Measurements from ENCODE around the gene TSC22D1.
"Not testable (repeated sequence)": the region's sequence is repeated elsewhere in the genome, so short reads cannot be mapped to it uniquely, and the experiment has no call there.

The TSC22D1 gene

DNA sequence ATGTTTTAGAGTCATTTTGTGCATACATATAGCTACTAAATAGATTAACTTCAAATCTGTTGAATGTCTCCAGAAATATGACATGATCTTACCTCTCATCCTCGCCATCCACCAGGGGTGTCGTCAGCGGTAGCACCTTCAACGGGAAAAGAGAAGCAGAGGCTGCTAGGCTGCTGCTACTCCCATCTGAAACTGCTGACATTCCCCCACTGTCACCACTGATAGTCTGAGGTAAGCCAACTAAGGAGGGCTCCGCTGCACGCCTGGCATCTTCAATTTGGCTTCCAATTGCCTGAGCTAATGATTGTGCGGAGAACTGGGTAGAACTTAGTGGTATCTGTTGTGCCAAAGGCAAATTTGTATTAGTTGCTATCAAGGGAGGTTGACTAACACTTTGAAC is 3.1 kb downstream of the TSC22D1 start:
- DNase-seq (ENCODE audit: low read depth) = no peak

DNA sequence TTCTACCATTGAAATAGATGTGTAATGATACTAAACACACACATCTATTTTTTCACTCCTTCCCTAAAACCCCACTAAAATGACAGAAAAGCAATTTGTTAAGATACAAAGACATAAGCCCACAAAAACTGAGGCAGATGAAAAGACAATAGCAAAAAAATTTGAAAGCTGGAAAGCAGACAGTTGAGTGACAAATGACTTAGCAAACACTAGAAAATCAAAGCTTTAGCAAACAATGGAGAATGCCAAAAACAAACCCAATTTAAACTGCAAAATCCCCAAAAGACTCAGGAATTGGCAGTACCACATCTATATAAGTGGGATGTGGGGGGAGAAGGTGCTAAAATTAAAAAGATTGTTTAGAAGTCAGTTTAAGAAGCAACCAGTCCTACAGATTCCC is 9.5 kb downstream of the TSC22D1 start:
- DNase-seq (ENCODE audit: low read depth) = no peak

DNA sequence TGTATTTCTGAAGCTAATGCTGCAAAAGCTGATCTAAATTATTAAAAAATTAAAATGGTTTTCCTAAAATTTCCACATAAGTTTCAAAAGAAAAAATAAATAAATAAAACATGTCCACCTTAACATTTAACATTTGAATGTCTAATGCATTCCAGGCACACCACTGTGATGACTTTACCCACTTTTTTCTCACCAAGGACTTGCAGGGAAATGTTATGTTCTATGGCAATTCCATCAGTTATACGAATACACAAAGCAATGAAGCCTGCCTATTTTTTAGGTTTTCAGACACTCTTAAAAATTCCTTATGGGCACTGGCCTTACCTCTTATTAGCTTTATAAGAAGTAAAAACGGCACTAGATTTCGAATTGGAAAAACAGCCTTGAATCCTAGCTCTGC is 10.2 kb downstream of the TSC22D1 start:
- peak; percentile 17 for DNase-seq (ENCODE audit: low read depth)

DNA sequence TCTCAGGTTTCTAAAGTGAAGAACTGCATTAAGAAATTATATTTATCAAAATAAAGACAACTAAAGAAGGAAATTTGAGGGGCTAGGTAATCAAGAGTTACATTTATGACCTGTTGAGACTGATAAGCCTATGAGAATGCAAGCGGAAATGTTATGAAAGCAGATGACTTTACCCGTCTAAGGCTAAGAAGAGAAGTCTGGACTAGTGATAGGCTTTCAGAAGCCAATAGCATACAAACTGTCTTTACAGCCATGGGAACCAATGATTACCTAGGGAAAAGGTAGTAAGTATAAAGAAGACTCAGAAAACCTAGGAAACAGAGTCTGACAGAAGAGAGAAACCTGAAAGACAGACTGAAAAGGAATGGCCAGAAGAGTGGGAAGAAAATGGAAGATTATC is 11.2 kb downstream of the TSC22D1 start:
- no peak for DNase-seq (ENCODE audit: low read depth)

DNA sequence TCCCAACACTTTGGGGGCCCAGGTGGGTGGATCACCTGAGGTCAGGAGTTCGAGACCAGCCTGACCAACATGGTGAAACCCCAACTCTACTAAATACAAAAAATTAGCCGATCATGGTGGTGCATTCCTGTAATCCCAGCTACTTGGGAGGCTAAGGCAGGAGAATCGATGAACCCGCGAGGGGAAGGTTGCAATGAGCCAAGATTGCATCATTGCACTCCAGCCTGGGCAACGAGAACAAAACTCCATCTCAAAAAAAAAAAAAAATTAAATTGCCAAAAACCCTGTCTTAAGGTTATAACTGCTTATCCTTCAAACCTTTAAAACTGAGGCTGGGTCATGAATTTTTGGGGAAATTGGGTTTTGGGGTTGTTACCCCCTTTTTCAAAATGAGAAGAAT is 13.3 kb downstream of the TSC22D1 start:
- not testable (repeated sequence) for DNase-seq (ENCODE audit: low read depth)

DNA sequence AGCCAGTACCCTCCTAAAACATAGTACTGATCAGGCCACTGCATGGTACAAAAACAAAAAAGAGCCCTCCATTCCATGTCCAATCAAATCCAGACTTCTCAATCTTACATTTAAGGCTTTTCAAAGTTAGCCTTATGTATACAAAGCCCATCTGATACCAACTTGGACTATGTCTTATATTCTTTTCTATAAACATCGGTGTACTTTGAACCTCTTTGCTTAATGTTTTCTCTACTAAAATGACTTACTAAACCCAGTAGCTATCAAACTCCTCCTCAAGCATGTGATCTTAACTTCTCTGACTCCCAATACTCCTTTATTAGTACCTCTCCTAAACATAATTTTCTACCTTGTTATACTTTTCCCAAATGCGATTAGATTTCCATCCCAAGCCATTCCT is 14.8 kb downstream of the TSC22D1 start:
- DNase-seq (ENCODE audit: low read depth) = no peak

DNA sequence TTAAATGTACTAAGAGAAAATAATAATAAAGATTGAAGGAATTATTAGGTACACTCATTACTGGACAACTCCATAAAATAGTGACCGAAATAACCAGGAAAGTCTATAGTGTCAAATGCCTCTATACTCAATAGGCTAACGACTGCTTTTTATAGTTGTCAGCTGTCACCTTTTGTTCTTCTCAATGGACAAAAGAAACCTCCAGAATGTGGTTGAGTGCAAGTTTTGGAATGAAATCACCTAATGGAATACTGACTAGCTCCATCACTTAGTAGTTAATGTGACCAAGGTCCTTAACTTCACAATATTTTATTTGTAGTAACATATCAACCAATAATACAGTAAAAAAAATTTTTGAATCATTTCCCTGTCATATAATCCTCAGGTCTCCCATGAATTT is 18.1 kb downstream of the TSC22D1 start:
- no peak for DNase-seq (ENCODE audit: low read depth)

DNA sequence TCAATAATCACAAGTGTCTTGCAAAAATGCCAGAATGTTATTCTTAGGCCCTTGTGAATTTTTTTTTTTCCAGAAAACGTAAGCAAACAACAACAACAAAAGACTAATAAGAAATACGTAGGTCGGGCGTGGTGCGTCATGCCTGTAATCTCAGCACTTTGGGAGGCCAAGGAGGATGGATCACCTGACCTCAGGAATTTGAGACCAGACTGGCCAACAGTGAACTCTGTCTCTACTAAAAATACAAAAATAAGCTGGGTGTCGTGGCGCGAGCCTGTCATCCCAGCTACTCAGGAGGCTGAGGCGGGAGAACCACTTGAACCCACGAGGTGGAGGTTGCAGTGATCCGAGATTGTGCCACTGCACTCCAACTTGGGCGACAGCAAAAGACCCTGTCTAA is 20.9 kb downstream of the TSC22D1 start:
- DNase-seq (ENCODE audit: low read depth) = no peak

DNA sequence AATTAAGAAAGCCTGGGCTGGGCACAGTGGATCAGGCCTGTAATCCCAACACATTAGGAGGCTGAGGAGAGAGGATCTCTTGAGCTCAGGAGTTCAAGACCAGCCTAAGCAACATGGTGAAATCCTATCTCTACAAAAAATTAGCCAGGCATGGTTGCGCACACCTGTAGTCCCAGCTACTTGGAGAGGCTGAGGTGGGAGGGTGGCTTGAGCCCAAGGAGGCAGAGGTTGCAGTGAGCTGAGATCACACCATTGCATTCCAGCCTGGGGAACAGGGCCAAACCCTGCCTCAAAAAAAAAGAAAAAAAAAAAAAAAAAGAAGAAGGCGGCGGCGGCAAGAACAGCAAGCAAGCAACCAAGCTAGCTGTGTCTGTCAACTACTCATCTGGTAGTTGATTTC is 26.7 kb downstream of the TSC22D1 start:
- no peak for DNase-seq (ENCODE audit: low read depth)

DNA sequence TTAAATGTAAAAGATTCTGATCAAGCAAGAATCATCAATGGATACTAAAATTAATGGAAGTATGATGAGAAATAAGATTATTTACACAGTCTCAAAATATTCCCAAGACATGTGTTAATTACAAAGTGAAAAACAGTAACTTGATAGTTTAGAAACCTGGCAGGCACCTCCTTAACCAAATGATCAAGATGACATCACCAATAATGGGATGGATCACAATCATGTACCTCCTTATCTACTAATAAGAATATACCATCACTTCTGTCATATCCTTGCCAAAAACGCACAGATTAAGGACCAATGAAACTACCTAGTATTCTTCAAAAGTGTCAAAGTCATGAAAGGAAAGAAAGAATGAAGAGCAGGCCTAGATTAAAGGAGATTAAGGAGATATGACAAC is 30.0 kb downstream of the TSC22D1 start:
- DNase-seq (ENCODE audit: low read depth) = no peak

DNA sequence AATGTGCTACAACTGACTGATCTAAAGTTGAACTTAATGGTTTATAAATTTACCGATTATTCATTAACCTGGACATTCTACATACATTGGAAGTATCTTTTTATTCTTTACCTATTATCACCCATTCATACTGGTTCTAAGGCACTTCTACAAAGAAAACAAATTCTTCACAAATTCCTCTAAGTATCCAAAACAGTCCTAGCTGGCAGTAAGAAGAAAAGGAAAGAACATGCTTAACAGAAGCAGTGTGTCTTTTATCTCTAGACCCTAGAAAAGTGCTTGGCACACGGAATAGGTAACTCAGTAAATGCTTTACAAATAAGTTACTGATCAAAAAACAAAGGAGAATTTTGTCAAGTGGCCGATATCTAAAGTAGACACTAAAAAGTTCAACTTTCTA is 32.8 kb downstream of the TSC22D1 start:
- DNase-seq (ENCODE audit: low read depth) = no peak

DNA sequence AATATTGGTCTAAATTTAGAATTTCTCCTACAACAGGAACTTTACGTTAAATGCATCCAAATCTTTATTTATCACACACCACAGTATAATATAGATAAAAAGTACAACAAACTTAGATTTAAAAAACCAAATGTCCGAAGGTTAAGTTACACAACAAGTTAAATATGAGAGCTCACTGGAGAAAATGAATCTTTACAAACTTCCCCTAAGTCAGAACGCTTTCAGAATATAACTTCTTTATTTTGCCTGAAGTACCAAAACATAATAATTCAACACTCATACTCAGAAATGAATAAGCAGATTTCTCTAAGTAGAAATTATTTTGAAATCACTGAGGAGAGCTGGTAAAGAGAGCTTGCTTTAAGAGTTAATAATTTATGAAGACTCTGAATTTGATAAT is 33.8 kb downstream of the TSC22D1 start:
- no peak for DNase-seq (ENCODE audit: low read depth)

DNA sequence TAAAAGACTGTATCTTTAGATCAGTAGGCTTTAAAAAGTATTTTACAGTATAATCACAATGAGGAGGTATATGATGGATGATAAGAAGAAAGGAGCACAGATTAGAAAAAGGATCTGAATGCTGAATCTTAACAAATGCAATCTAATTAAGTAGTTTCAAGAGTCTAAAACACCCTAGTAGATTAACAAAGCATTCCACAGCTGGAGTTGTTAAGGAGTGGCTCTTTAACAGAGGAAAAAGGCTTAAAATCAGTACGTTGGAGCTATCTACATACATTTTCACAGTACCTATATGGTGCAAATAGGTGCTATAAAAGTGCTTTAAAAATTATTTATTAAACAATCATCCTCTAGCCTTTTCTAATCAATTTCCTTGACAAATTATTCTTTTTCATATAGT is 34.5 kb downstream of the TSC22D1 start:
- no peak for DNase-seq (ENCODE audit: low read depth)

DNA sequence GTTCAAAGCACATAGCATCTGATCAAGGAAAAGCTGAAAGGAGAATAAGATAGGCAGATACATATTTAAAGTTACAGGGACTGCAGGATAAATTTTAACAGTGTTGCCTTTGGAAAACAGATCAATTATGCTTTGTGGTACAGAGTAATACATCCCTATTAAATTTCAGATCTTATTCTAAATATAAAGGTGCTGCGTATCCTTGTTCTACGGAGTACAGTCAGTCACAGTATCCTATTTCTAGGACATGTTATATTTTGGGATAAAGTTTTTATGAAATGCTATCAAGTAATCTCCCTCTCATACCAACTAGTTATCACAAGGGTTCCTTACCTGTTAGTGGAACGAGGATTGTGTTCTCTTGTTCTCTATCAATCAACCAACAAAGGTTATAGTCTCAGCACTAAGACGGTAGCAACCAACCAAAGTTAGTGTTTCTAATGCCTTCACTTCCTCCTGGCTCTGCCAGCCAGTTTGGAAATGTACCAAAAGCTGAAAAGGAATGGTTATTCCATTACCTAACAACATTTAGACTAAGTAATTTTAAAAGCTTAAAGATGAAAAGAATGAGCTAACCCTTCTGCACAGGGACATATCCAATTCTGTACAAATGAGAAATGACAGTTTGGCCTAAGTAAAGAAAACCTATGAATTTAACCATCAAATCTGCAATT is 35.2 kb downstream of the TSC22D1 start:
- DNase-seq (ENCODE audit: low read depth) = no peak

DNA sequence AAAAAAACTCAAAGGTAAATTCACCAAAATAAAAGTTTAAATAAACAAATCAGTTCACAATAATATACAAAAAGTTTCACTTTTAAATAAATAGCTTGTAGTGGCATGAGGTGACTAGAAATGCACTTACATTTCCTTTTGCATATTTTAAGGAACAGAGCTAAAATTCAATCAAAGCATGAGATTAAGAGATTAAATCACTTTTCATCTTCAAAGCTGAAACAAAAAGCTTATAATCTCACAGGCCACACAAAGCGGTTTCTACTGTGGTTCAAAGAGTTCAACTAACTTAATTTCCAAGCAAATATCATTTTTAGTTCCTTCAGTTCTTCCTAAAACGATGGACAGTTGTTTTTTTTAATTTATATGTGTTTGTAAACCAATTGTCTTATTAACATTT is 38.9 kb downstream of the TSC22D1 start:
- no peak for DNase-seq (ENCODE audit: low read depth)

DNA sequence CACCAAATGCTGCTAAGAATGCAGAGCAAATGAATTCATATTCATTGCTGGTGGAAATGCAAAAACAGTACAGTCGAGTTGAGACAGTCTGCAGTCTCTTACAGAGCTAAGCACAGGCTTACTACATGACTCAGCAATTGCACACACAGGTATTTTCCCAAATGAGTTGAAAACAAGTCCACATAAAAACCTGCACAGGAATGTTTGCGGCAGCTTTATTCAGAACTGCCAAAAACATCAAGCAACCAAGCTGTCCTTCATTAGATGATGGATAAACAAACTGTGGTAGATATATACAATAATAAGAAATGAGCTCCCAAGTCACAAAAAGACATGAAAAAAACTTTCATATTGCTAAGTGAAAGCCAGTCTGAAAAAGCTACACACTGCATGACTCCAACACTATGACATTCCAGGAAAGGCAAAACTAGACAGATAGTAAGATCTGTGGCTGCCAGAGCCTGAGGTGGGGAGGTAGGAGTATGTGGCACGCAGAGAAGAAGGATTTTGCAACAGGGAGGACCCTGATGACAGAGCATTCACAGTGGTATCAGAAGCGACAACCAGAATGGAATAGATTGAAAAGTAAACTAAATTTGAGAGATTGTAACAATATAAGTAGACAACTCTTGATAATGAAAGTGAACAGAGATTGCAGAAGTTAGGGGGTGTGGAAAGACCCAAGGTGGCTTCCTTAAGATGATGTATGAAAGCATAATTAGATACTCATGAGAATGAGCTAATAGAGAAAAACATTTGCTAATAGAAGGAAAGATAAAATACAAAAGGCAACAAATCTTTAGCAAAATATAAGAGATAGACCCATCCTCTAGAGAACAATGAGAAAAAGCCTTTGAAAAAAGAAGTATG is 52.7 kb downstream of the TSC22D1 start:
- peak; percentile 87 for DNase-seq (ENCODE audit: low read depth)

DNA sequence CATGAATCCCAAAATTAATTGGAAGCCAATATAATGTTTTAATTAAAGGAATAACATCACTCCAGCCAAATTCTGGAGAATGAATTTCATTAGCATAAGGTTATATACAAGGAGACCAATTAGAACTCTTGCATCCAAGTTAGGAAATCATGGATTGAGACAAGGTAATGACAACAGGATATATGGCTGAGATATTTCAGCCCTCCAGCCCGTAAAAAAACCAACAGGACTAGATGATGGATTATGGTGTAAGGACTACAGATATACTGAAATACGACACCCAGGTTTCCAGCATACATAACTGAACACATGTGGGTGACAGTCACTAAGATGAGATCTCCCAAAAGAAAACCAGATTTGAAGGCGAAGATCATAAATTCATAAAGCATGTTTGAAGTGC is 56.5 kb downstream of the TSC22D1 start:
- no peak for DNase-seq (ENCODE audit: low read depth)

DNA sequence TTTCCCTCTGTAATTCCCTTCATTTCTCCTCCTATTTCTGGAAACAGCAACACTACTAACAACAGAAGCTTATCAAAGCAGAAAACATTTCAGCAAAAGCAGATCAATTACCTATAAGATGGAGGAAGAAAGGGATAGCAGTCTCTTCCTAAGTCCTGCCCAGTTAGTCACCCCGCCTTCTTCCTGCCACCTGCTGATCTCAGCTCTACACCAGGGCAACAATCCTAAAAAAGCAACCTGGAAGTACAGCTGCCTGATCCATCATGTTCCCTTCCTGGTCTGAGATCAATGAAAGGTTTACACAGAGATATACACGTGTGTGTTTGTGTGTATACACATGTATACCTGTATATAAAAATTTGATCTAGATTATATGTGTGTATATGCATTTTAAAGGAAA is 59.4 kb downstream of the TSC22D1 start:
- DNase-seq (ENCODE audit: low read depth) = no peak

DNA sequence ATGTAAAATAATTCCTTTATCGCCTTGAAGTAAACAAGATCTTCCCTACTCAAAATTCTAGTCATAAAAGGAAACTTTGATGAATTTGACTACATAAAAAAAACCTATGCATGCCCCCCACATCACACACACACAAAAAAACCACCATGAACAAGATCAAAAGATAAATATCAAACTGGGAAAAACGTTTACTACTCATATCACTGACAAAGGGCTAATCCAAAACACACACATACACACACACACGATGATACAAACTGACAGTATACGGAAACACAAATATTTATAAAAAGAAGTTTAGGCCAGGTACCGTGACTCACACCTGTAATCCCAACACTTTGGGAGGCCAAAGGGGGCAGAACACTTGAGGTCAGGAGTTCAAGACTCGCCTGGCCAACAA is 61.9 kb downstream of the TSC22D1 start:
- DNase-seq (ENCODE audit: low read depth) = no peak

DNA sequence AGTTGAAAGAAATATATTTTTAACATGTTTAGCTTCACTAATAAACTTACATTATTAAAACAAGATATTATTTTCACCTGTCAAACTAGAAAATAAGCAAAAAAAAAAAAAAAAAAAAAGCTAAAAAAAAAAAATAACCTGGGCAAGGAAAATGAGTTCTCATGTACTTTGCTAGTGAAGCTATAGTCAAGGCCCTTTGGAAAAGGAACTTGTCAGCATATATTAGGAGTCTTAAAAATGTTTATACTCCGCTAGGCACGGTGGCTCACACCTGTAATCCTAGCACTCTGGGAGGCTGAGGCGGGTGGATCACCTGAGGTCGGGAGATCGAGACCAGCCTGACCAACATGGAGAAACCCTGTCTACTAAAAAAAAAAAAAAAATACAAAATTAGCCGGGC is 66.3 kb downstream of the TSC22D1 start:
- DNase-seq (ENCODE audit: low read depth) = not testable (repeated sequence)

DNA sequence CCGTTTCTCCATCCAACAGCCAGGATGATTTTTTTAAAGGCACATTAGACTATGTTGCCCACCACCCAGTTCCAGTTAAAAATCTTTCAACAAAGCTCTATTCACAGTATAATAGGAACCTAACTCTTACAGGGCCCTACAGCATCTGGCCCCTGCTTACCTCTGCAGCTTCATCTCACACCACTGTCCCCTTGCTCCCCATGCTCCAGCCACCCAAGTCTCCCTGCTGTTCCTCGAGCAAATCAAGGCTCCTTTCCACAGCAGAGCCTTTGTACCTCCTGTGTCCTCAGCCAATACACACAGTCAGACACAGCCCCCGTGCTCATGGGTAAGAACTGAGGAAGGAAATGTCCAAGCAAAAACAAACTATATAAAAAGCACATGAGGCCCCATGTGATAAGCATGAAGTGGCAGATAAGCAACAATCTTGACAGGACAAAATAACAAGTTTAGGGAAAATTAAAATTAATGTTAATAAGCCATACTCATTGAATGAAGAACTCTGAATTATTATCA is 67.5 kb downstream of the TSC22D1 start:
- DNase-seq (ENCODE audit: low read depth) = no peak

DNA sequence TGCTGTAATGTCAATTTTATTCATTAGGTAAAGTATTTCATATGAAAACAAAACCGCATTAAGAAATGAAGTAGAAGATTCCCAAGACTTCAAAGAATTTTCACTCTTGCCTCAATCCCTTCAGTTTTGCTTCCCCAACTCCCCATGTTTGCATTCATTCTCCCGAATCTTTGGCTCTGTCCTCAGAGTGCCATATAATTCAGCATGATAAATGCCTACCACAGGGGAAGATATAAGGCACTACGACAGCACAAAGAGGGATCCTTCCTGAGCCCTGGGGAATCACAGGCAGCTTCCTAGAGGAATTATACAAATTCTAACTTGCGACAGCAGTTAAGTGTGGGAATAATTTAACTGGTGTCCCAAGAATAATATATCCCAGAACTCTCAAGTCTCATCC is 68.5 kb downstream of the TSC22D1 start:
- DNase-seq (ENCODE audit: low read depth) = no peak

DNA sequence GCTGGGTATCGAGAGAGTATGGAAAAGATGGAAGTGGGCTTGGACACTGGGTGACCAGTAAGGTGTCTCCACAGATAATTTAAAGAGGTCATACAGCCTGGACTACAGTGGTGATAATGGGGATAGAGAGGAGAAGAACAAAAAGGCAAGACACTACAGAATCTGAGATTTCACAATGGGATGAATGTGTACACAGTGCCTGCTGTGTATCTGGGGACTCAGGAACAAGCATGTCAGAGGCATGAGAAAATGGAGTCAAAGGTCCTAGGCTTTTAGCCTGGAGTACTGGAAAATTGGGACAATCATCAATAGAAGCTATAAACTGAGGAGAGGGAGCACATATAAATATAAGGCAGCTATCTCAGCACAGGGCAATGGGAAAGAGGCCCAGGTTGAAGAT is 69.4 kb downstream of the TSC22D1 start:
- no peak for DNase-seq (ENCODE audit: low read depth)

DNA sequence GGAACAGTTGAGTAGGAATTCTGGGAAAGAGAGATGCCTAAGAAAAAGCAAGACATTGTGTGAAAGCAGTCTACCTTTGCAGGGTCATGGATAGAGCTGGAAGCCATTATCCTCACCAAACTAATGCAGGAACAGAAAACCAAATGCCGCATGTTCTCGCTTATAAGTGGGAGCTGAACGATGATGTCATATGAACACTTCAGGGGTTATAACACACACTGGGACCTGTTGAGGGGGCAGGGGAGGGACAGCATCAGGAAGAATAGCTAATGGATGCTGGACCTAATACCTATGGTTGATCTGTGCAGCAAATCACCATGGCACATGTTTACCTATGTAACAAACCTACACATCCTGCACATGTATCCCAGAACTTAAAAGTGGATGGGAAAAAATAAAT is 69.9 kb downstream of the TSC22D1 start:
- DNase-seq (ENCODE audit: low read depth) = no peak
